ENCODE results near the gene AKNAD1.

GRCh38 chr1:108847494-108847893 lies 9.4 kb downstream of the AKNAD1 start:
- TF ChIP-seq KLF10 (tag by site-specific recombination; IDR thresholded peaks at IDR 0.05) (no peak), ZNF274 (IDR thresholded peaks at IDR 0.05; ENCODE audit: low read length) (no peak), ZNF274 (tag by site-specific recombination; IDR thresholded peaks at IDR 0.05; ENCODE audit: borderline replicate concordance) (no peak), BCL11A (tag by site-specific recombination; IDR thresholded peaks at IDR 0.05; ENCODE audit: low read depth) (no peak), ZNF354C (tag by site-specific recombination; IDR thresholded peaks at IDR 0.05; ENCODE audit: borderline replicate concordance, low read depth) (no peak), ZNF140 (tag by site-specific recombination; IDR thresholded peaks at IDR 0.05) (no peak), ZEB2 (tag by site-specific recombination; IDR thresholded peaks at IDR 0.05) (no peak), ZNF639 (tag by site-specific recombination; IDR thresholded peaks at IDR 0.05) (no peak), ZNF394 (tag by site-specific recombination; IDR thresholded peaks at IDR 0.05; ENCODE audit: borderline replicate concordance) (no peak), ZNF184 (tag by site-specific recombination; IDR thresholded peaks at IDR 0.05) (no peak), ZNF433 (tag by site-specific recombination; IDR thresholded peaks at IDR 0.05; ENCODE audit: low read depth) (no peak)
- TF ChIP-seq, protein P1, sequence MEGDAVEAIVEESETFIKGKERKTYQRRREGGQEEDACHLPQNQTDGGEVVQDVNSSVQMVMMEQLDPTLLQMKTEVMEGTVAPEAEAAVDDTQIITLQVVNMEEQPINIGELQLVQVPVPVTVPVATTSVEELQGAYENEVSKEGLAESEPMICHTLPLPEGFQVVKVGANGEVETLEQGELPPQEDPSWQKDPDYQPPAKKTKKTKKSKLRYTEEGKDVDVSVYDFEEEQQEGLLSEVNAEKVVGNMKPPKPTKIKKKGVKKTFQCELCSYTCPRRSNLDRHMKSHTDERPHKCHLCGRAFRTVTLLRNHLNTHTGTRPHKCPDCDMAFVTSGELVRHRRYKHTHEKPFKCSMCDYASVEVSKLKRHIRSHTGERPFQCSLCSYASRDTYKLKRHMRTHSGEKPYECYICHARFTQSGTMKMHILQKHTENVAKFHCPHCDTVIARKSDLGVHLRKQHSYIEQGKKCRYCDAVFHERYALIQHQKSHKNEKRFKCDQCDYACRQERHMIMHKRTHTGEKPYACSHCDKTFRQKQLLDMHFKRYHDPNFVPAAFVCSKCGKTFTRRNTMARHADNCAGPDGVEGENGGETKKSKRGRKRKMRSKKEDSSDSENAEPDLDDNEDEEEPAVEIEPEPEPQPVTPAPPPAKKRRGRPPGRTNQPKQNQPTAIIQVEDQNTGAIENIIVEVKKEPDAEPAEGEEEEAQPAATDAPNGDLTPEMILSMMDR (tag by site-specific recombination; IDR thresholded peaks at IDR 0.05): no peak
- TF ChIP-seq, protein P2, sequence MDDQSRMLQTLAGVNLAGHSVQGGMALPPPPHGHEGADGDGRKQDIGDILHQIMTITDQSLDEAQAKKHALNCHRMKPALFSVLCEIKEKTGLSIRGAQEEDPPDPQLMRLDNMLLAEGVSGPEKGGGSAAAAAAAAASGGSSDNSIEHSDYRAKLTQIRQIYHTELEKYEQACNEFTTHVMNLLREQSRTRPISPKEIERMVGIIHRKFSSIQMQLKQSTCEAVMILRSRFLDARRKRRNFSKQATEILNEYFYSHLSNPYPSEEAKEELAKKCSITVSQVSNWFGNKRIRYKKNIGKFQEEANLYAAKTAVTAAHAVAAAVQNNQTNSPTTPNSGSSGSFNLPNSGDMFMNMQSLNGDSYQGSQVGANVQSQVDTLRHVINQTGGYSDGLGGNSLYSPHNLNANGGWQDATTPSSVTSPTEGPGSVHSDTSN (CRISPR knock-in tag; IDR thresholded peaks at IDR 0.05): no peak
- TF ChIP-seq, protein P3, sequence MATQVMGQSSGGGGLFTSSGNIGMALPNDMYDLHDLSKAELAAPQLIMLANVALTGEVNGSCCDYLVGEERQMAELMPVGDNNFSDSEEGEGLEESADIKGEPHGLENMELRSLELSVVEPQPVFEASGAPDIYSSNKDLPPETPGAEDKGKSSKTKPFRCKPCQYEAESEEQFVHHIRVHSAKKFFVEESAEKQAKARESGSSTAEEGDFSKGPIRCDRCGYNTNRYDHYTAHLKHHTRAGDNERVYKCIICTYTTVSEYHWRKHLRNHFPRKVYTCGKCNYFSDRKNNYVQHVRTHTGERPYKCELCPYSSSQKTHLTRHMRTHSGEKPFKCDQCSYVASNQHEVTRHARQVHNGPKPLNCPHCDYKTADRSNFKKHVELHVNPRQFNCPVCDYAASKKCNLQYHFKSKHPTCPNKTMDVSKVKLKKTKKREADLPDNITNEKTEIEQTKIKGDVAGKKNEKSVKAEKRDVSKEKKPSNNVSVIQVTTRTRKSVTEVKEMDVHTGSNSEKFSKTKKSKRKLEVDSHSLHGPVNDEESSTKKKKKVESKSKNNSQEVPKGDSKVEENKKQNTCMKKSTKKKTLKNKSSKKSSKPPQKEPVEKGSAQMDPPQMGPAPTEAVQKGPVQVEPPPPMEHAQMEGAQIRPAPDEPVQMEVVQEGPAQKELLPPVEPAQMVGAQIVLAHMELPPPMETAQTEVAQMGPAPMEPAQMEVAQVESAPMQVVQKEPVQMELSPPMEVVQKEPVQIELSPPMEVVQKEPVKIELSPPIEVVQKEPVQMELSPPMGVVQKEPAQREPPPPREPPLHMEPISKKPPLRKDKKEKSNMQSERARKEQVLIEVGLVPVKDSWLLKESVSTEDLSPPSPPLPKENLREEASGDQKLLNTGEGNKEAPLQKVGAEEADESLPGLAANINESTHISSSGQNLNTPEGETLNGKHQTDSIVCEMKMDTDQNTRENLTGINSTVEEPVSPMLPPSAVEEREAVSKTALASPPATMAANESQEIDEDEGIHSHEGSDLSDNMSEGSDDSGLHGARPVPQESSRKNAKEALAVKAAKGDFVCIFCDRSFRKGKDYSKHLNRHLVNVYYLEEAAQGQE (tag by site-specific recombination; IDR thresholded peaks at IDR 0.05): no peak
